H1 (cell line): Measurements from ENCODE around the gene SCAMP2.

Experiments used
- CREB1 ChIP-seq: IDR thresholded peaks from 2 replicates; pipeline ENCODE4 v1.6.1; 2012; ENCODE audit warnings: inconsistent platforms
- CTCF ChIP-seq, 3 experiments: IDR thresholded peaks; 1 replicate in 2 of 3; 2 replicates in 1 of 3; pipeline versions ENCODE4 v1.5.1 to v1.6.1; 2011; ENCODE audit warnings: low read length in 3 of 3, mild to moderate bottlenecking in 3 of 3, inconsistent platforms in 2 of 3, low read depth in 1 of 3, moderate library complexity in 1 of 3; ENCODE audit not compliant: insufficient read depth in 1 of 3; ENCODE audit errors: control extremely low read depth in 1 of 3
- SUZ12 ChIP-seq: fragments of 200-600 bp; sonication (generic); IDR thresholded peaks from 2 replicates; pipeline ENCODE4 v1.6.1; 2012; ENCODE audit warnings: mild to moderate bottlenecking, inconsistent platforms, low read length, moderate library complexity, mixed read lengths
- TBP ChIP-seq: IDR thresholded peaks from 2 replicates; pipeline ENCODE4 v1.6.1; 2011; ENCODE audit warnings: low read depth, low read length, improper control_type of control experiment

GRCh38 chr15:74838137-74838516 lies 35.0 kb downstream of the SCAMP2 start:
- TF ChIP-seq CTCF (IDR thresholded peaks at IDR 0.05; ENCODE audit: control extremely low read depth in 1 of 3, insufficient read depth in 1 of 3, low read depth in 1 of 3, low read length in 3 of 3): no peak
- no peak for TF ChIP-seq SUZ12
- no peak for TF ChIP-seq CREB1
- no peak for TF ChIP-seq TBP
